HTERT RPE-1 (cell line): ENCODE measurements around the gene ADAMTS13.

Experiments used
- in situ Hi-C: fragments of 300-500 bp; cut with MboI; formaldehyde crosslinking; loops from 4 replicates; pipeline ENCODE4 v1.14.3; 2020; ENCODE audit warnings: low sequenced_read_pairs

The ADAMTS13 gene

DNA sequence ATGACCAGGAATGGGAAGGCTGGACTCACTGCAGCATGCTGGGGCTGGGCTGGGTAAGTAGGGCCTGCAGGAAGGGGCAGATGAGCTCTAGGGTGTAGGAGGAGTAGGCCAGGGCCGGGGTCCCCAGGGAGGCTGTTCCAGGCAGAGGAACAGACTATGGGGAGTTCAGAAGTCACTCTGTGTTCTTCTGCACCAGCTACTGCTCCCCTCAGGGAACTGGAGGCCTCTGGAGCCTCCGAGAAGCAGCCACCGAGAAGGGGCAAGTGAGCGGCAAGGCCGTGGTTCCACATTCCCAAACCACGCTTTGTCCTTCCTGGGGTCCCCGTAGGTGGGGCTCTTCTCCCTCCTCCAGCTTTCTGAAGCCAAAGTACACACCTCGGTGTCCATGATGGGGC lies 65.2 kb downstream of the ADAMTS13 start:
- in situ Hi-C loops: no loop called here

DNA sequence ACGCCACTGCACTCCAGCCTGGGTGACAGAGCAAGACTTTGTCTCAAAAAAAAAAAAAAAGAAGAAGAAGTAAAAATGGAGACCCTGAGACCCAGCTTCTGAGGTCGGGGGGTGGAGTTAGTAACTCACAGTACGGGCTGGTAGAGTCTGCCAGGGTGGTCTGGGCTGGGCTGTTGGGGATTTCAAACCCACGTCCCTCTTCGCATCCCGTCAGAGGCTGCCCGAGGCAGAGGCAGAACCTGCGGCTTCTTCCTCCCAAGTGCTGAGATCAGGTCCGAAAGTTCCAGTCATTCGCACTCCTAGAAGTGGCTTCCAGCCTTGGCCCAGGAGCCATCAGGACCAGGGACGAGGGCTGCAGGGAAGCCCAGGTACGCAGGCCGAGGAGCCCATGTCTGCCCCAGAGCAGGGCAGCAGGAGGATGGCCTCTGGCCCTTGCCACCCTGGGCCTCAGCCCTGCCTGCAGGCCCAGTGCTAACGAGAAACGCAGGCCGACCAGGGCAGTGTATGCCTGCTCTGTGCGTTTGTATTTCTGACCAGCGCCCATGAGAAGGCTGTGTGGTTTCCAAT lies 66.6 kb downstream of the ADAMTS13 start:
- in situ Hi-C loops: no loop called here

DNA sequence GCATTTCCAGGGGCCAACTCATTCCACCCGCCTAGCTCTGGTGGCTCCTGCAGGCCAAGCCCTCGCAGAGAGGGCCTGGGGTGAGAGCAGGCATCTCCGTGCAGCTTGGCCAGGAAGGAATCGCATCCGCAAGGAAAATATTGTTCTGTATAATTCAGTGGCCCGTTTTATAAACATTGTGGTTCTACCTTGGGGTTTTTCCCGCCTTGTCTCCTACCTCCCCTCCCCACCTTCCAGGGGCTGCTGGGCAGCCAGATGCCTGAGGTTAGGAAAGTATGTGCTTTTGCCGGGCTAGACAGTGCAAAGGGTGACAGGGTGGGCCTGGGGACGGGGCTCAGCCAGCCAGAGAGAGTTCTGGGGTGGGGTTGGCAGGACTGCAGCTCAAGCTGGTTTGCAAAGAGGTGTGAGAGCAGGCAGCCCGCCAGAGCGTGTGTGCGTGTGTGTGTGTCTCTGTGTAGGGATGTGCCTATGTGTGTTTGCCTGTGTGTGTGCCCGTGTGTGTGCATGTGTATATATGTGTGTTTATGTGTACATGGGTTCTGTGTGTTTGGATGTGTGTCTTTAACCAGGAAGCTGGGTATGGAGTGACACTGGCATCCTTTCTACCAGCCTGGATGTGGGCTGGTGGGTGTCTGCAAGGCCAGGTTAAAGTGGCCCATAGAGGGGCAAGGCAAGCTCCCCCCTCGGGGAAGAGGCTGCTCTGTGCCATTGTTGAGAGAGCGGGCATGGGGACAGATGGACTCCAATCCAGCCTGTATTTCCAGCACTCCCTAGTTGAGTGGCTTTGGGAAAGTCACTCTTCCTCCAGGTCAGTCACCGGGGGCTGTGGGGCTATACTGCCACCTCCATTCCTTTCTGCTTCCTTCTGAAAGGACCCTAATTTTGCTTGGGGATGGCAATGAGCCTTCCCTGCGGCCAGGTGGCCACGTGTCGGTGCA lies 67.4 kb downstream of the ADAMTS13 start:
- in situ Hi-C loops: no loop called here

DNA sequence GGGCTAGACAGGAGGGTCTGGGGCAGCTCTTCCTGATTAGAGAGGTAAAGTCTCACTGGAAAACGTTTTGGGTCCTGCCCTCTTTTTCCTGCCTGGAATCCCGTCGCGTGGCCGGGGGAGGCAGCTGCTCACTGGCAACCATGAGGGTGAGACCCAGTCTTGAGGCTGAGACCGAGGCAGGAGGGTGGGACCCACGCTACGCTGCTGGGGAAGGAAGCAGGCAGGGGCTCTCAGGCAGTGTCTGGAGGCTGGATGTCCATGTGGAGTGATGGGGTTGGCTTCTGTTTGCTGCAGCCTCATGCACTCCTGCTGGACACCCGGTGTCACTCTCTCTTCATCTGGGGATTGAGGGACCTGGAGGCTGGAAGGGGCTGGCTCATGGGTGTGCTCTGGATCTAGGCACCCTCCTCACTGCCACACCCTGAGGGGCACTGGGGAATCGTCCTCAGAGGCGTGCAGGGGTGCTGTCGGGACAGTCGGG lies 68.1 kb downstream of the ADAMTS13 start:
- in situ Hi-C loops: no loop called here

DNA sequence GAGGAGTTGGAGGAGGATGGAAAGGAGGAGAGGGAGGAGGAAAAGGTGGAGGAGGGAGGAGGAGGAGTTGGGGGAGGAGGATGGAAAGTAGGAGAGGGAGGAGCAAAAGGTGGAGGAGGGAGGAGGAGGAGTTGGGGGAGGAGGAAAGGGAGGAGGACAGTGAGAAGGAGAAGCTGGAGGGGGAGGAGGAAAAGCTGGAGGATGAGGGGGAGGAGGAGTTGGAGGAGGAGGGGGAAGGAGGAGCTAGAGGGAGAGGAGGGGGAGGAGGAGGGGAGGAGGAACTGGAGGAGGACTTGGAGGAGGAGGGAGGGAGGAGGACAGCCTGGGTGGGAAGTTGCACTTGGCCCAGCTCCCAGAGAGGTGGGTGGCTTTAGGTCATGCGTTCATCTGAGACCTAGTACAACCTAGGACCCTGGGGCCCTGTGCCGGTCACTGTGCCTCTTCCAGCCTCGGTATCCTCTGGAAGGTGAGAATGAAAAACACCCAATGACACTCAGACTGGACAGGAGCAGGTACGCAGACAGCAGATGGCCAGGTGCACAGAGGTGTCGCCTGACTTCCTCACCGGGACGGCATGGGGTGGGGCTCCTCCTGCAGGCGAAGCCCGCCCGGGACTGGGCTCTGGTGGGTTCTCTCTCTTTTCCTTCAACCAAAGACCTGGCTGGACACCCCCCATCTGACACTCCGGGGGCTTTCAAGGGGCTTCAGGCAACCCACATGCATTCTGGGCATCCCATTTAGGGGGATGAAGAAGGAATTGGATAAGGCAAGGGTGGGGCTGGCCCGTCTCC lies 68.9 kb downstream of the ADAMTS13 start:
- in situ Hi-C loops: no loop called here

DNA sequence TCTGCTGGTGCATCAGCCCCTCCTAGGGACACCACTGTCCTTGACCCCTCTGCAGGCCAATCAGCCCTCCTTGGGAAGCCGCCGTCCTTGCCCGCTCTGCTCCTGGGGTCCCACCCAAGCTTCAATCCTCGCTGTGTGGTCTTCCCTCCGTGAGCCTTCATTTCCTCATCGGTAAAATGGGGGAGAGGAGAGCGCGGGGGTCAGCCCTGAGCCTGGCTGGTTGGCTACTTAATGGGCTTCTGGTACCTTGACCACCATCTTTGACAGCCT lies 69.4 kb downstream of the ADAMTS13 start:
- in situ Hi-C loops: no loop called here

DNA sequence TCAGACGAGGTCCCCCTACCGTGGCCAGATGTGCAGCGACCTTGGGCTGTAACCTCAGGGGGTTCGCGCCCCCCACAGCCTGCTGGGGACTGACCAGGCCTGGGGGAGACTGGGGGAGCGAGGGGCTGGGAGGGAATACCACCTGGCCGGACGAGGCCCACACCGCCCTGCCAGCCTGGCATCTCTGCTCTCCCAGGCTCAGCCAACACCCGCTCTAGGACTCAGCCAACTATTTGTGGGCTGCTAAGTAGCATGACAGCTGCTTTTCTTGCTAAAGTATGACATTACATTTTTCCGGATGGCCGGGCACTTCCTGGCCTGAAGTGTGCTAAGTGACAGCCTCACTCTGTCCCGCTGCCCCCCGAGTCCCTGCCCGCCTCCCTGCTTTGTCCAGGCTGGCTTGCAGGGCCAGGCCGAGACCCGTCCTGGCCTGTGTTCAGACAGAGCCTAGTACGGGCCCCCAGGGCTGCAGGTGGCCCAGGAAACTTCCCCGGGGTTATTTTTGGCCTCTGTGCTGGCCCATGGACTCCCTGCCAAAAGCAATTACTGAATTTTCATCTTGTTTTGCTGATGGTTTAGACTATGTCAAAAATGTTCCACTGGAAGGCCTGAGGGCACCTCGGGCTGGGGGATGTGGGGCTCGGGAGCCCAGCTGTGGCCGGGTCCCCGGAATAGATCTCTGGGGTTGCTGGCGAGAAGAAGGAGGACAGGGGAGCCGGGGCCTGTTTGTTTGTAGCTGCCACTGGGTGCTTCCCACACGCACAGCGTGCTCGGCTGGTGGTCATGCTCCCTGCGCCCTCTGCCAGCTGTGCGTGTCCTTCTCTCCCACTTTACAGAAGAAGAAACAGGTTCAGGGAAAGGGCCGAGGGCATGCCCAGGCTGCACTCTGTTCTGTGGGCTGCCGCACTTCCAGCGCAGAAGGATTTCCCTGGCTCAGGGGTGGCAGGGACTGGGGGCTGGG lies 70.2 kb downstream of the ADAMTS13 start:
- in situ Hi-C loops: no loop called here

DNA sequence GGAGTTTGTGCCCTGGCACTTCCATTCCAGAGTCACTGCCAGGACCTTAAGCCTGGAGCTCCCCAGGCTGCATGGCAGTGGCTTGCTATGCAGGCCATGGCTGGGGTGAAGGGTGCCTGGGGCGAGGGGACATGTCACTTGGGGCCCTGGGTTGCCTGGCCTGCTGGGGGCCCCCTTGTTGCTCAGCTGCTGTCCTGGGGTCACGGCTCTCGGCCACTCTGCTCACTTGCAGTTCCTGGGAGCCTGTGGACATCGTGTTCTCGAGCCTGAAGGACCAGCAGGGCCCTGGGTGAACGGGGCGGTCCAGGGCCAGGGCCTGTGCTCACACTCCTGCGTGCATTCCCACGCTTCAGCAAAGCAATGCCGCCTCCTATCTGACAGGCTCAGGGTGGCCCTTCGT lies 71.3 kb downstream of the ADAMTS13 start:
- in situ Hi-C loops: no loop called here

DNA sequence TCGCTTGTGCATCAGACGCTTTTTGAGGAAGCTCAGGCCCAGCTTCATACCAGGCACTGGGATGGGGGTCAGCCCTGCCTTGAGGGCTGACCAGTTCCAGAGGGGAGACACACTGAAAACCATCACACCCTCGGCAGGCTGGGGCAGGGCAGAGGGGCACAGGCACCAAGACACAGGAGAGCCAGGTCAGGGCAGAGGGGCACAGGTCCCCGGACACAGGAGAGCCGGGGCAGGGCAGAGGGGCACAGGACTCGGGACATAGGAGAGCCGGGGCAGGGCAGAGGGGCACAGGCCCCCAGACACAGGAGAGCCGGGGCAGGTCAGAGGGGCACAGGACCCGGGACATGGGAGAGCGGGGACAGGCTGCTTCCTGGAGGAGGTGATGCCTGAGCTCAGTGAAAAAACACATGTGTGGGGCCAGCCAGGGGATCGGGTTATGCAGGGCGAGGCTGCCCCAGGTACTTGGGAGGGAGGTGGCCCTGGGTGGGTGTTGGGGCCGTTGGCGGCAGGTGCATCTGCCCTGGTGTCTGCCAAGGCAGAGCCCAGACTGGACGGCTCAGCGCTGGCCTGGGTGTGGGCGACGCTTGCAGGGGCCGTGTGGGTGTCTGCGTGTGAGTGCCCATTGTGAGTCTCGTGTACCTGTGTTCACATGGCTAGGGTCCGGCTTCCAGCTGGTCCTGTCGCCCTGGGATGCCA lies 71.8 kb downstream of the ADAMTS13 start:
- in situ Hi-C loops: no loop called here

DNA sequence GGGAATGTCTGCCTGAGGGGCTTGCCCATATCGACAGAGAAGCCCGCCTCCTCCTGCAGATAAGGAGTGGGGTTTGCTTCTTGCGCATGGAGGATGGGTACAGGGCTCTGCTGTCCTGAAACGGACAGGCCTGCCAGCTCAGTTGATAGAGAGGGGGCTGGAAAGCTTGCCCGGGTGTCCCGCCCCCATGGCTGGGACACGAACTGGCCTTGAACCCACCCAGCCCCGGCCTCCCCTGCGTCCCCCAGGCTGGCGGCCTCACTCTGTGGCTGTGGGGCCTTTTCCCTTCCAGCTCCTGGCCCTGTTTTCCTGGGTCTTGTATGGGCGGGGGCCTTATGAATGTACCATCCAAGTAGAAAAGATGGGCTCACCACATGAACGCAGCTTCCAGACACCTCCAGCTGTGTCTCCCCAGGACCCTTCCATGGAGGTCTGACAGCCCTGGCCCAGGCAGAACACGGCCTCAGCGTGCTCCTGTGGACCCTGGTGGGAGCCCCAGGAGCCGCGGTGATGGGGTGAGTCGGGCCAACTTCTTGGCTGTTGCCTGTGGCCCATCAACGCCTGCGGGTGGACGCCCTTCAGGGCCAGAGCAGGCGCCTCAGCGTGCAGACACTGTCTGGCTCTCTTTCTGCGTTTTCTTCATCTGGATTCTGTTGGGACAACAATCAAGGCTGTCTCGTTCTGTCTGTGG lies 72.6 kb downstream of the ADAMTS13 start:
- in situ Hi-C loops: no loop called here

DNA sequence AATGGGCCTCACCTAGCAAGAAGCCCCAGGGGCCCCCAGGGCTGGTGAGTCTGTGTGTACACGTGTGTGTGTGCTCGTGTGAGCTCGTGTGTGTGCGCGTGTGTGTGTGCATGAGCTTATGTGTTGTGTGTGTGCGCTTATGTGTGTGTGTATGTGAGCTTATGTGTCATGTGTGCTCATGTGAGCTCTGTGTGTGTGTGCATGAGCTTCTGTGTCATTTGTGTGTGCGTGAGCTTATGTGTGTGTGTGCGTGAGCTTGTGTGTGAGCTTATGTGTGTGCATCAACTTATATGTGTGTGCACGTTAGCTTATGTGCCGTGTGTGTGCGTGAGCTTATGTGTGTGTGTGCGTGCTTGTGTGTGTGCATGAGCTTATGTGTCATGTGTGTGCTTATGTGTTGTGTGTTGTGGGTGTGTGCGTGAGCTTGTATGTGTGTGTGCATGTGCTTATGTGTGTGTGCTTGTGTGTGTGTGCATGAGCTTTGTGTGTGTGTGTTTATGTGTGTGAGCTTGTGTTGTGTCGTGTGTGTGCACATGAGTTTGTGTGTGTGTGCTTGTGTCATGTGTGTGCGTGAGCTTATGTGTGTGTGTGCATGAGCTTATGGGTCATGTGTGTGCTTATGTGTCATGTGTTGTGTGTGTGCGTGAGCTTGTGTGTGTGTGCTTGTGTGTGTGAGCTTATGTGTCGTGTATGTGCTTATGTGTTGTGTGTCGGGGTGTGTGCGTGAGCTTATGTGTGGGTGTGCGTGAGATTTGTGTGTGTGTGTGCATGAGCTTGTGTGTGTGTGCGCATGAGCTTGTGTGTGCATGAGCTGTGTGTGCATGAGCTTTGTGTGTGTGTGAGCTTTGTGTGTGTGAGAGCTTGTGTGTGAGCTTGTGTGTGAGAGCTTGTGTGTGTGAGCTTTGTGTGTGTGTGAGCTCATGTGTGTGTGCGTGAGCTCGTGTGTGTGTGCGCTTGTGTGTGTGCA lies 73.4 kb downstream of the ADAMTS13 start:
- in situ Hi-C loops: no loop called here

DNA sequence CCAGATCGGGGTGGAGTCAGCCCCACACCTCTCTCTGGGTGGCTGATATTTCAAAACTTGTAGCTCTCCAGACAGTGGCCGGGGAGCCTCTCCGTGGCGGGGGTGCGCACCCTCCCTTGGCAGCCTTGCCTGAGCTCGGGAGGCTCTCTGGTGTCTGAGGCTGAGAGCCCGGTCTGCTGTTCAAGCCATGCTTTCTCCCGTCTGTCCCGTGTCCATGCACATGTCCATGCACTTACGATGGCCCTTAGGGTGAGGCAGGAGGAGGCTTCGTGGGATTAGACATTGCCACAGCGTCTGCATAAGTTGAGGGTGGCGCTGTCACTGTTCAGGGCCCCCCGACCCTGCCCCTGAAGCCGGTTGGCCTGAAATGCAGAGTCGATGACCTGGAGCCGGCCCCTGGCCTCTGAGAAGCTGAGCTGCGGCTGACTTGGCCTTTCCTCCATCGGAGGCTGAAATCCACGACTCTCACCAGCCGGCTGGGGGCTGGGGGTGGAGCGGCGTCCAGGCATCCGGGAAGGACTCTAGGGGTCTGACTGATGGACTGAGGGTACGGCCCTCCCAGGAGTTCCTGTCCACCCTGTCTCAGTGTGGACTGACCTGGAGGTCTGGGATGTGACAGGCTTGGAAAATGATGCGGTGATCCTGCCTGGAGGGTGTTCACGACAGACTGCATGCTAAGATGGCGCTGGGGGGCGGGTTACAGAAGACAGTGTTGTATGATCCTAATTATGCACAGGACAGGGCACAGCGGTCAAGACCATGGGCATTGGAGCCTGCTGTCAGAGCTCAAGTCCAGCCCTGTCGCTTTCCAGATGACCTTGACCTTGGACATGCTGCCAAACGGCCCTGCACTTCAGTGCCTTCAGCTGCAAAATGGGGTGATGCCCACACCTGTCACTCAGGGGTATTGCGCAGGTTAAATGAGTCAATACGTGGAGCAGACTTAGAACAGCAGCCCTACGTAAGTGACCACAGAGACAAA lies 75.0 kb downstream of the ADAMTS13 start:
- in situ Hi-C loops: no loop called here

DNA sequence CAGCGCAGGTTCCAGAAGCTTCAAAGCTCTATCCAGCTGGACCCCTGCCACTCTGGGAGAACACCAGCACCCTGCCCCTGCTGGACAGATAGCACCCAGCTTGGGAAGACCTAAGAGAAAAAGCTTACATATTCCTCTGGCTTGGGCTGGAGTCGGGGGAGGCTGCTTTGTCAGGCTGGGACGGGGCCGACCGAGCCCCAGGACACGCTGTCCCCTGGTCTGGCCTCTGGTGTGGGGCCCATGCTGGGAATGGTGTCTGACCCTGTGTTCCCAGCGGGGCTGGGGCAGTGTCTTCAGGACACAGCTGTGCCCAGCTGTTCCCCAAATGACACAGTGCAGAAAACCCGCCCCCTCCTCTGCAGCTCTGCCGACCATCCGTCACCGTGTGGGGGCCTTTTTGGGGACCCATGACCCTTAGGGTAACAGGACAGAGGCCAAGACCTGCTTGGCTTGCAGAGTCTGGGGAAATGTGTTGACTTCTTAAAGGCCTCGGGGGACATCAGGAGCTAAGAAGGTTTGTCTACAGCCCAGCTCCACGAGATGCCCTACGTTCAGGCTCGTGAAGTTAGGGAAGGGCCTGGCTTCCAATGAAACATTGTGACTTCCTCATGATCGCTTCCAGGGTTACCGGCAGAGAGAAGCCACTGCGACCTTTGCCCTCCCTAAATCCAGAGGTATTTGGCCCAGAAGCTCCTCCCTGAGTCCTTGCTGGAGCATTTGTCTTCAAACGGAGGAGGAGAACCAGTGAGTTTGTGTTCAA lies 77.1 kb downstream of the ADAMTS13 start:
- in situ Hi-C loops: no loop called here

DNA sequence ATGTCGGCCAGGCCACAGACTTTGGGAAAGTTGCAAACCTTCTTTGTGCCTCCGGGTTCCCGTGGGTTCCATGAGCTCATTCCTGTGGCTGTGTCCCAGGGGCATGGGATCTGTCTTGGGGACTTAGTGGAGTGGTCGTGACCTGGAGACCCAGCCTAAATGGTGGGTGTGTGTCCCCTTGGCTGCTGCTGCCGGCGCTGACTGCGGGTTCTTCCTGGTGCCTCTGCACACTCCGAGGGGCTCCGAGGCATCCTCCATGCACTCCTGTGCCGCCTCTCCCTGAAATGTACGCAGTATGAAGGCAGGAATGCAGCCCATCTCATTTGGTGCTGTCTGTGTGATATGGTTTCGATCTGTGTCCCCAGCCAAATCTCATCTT lies 77.7 kb downstream of the ADAMTS13 start:
- in situ Hi-C loops: no loop called here

DNA sequence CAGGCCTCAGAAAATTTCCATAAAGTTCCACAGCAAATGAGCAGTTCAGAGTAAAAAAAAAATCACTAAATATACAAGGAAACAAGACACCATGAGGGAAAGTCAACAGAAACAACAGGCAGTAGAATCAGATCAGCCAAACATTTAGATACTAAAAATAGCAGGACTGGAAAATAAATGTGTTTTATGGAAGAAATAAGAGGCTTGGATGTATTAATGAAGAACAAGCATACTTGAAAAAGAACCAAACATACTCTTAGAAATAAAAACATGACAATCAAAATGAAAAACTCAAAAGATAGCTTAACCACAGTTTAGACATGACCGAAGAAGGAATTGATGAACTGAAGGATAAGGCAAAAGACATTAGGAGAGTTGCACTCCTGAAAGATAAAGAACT lies 79.9 kb downstream of the ADAMTS13 start:
- in situ Hi-C loops: no loop called here

DNA sequence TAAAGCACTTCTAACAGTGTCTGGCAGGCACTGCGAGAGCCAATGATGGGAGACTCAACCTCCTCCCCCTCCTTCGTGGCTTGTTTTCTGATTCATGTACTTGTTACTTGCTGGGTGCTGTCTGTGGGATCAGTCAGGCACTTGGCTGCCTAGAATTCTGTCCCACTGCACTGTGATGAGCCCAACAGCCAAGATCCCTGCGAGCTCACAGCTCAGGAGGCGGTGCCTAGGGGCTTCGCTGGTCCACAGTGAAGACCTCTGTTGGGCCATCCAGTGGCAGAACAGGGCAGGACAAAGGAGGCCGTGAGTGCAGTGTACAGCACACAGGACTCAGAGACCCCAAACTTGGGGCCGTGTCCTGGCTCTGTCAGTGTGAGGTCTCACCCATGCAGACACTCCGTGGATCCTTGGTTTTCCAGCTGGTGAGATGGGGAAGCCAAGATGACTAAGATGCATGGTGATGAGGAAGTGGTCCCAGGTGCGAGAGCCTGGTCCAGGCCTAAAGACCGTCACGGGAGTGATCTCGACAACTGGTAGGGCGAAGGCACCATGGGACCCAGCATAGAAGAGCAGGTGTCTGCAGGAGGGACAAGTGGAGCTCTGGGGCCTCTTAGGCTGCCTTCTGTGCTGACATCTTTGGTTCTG lies 83.1 kb downstream of the ADAMTS13 start:
- in situ Hi-C loops: no loop called here
